HEK293T (cell line): ENCODE results near the gene FOCAD.

Source experiments
- ELF4 ChIP-seq: fragments of 450-650 bp; IDR thresholded peaks from 2 replicates; pipeline ENCODE4 v1.6.1; 2017; ENCODE audit warnings: antibody characterized with exemption
- SP1 ChIP-seq: fragments of 450-650 bp; IDR thresholded peaks from 2 replicates; pipeline ENCODE4 v1.6.1; 2017

DNA sequence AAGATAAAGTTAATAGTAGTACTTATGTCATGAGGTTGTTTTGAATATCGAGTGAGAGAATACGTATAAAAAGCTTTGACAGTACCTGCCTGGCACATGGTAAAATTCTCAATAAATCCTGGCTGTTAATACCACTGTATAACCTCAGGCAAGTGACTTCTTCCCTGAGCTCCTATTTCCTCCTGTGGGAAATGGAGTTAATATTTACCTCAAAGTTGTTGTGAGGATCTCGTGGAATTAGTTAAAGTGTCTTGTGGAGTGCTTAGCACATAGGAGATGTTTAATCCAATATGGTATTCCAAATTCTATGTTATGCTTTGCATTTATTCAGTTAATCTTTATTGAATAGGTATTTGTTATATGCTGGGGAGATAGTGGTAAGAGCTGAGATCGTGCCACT is 18.5 kb downstream of the FOCAD start:
- TF ChIP-seq ELF4 (no peak), SP1 (no peak)
